A549 (cell line): ENCODE results near the gene CTNNBL1. TPM values are rescaled to one million over a fixed set of nuclear protein-coding genes. Genes with fewer than 3 reads are reported as not detected.
"Not testable (repeated sequence)": the region's sequence is repeated elsewhere in the genome, so short reads cannot be mapped to it uniquely, and the experiment has no call there.

Source experiments
- ATAC-seq, 2 experiments: fragments of 200-7000 bp in 1 of 2; fragments of >200 bp in 1 of 2; cut with Nextera tagmentation in 1 of 2; cut with Tn5 transposase in 1 of 2; 3 replicates each; pipeline versions ENCODE4 v1.8.0 to v1.9.1; 2018 to 2020; ENCODE audit warnings: mild to moderate bottlenecking in 1 of 2, moderate library complexity in 1 of 2
- CTCF ChIA-PET: fragments of 300-600 bp; sonication (Branson Sonifier 250); formaldehyde crosslinking; extraction: SDS; loops from one replicate; lab custom pipeline; 2021; ENCODE audit warnings: antibody characterized with exemption, inconsistent platforms; lab: Yijun Ruan, JAX
- POLR2A ChIA-PET: fragments of 350-600 bp; formaldehyde crosslinking; extraction: SDS; loops from one replicate; lab custom pipeline; 2021; ENCODE audit warnings: antibody characterized with exemption, inconsistent platforms; lab: Yijun Ruan, JAX
- DNase-seq, 2 experiments: peaks; one replicate each; pipeline versions ENCODE4 v3.0.0 to v3.0.0-alpha.2; 2011 to 2016; ENCODE audit warnings: low read depth in 1 of 2, low spot score in 1 of 2
- FAIRE-seq: peaks from 2 replicates; lab custom pipeline; 2011; peaks lifted over from hg19 to GRCh38; lab: Jason Lieb, UNC
- H3K27ac ChIP-seq, 2 experiments: fragments of >200 bp; sonication (Bioruptor Twin); formaldehyde crosslinking; 3 replicates each; pipeline ENCODE4 v1.5.1; 2016 to 2017
- H3K4me1 ChIP-seq: fragments of >200 bp; sonication (Bioruptor Twin); formaldehyde crosslinking; 3 replicates; pipeline ENCODE4 v1.6.1; 2016
- H3K4me2 ChIP-seq: fragments of >200 bp; sonication (Bioruptor Twin); formaldehyde crosslinking; 3 replicates; pipeline ENCODE4 v1.6.1; 2016
- H3K4me3 ChIP-seq: fragments of >200 bp; sonication (Bioruptor Twin); formaldehyde crosslinking; 3 replicates; pipeline ENCODE4 v1.5.1; 2016
- H3K9me3 ChIP-seq: fragments of >200 bp; sonication (Bioruptor Twin); formaldehyde crosslinking; 3 replicates; pipeline ENCODE4 v1.6.1; 2016
- CBX2 ChIP-seq: fragments of 200-600 bp; sonication (generic); IDR thresholded peaks from 2 replicates; pipeline ENCODE4 v1.6.1; 2016; ENCODE audit warnings: low read depth, mild to moderate bottlenecking, borderline replicate concordance
- CEBPB ChIP-seq, 2 experiments: fragments of >200 bp in 1 of 2; sonication (Bioruptor Twin) in 1 of 2; formaldehyde crosslinking in 1 of 2; IDR thresholded peaks; 2 replicates each; pipeline ENCODE4 v1.6.1; 2012 to 2016
- CHD4 ChIP-seq: fragments of 200-600 bp; sonication (generic); IDR thresholded peaks from 2 replicates; pipeline ENCODE4 v1.6.1; 2016; ENCODE audit warnings: antibody characterized with exemption, mild to moderate bottlenecking, borderline replicate concordance
- FOSL2 ChIP-seq, 2 experiments: fragments of 450-650 bp in 1 of 2; fragments of >200 bp in 1 of 2; sonication (Bioruptor Twin) in 1 of 2; formaldehyde crosslinking; IDR thresholded peaks; 2 replicates each; pipeline versions ENCODE4 v1.5.0 to v1.6.1; 2016 to 2020; ENCODE audit warnings: mild to moderate bottlenecking in 1 of 2, moderate library complexity in 1 of 2
- FOXS1 ChIP-seq: fragments of 250-450 bp; sonication (Bioruptor Pico); IDR thresholded peaks from 2 replicates; pipeline ENCODE4 v1.5.0; 2020; ENCODE audit warnings: mild to moderate bottlenecking, moderate library complexity
- GATA3 ChIP-seq: IDR thresholded peaks from 2 replicates; pipeline ENCODE4 v1.6.1; 2012; ENCODE audit warnings: borderline replicate concordance
- HDAC2 ChIP-seq: fragments of 200-600 bp; sonication (generic); IDR thresholded peaks from 2 replicates; pipeline ENCODE4 v1.6.1; 2016
- HOXA7 ChIP-seq: fragments of 250-450 bp; sonication (Bioruptor Pico); IDR thresholded peaks from 2 replicates; pipeline ENCODE4 v1.5.0; 2020; ENCODE audit warnings: mild to moderate bottlenecking, moderate library complexity
- HOXB5 ChIP-seq: fragments of 250-450 bp; sonication (Bioruptor Pico); IDR thresholded peaks from 2 replicates; pipeline ENCODE4 v1.5.0; 2020; ENCODE audit warnings: mild to moderate bottlenecking, moderate library complexity
- KDM1A ChIP-seq: fragments of 200-600 bp; sonication (generic); IDR thresholded peaks from 2 replicates; pipeline ENCODE4 v1.6.1; 2016; ENCODE audit warnings: low read depth, mild to moderate bottlenecking
- MAX ChIP-seq: IDR thresholded peaks from 2 replicates; pipeline ENCODE4 v1.6.1; 2012
- NFE2L2 ChIP-seq: fragments of 150-350 bp; conservative IDR thresholded peaks from 2 replicates; pipeline ENCODE4 v1.6.1; 2014; ENCODE audit warnings: low read length
- NPAS2 ChIP-seq: fragments of 250-450 bp; sonication (Bioruptor Pico); IDR thresholded peaks from 2 replicates; pipeline ENCODE4 v1.8.0; 2022; ENCODE audit warnings: mild to moderate bottlenecking, moderate library complexity, borderline replicate concordance
- PBX3 ChIP-seq: IDR thresholded peaks from 2 replicates; pipeline ENCODE4 v1.6.1; 2012
- PHF8 ChIP-seq: fragments of 200-600 bp; sonication (generic); IDR thresholded peaks from 2 replicates; pipeline ENCODE4 v1.6.1; 2016; ENCODE audit warnings: low read depth, mild to moderate bottlenecking, antibody characterized with exemption, moderate library complexity, borderline replicate concordance
- POLR2AphosphoS2 ChIP-seq: conservative IDR thresholded peaks from 2 replicates; pipeline ENCODE4 v1.6.1; 2012; ENCODE audit warnings: low read length, improper control_type of control experiment, inconsistent platforms
- RCOR1 ChIP-seq: fragments of 150-350 bp; IDR thresholded peaks from 2 replicates; pipeline ENCODE4 v1.6.1; 2014; ENCODE audit warnings: antibody characterized with exemption, low read length, low read depth
- RNF2 ChIP-seq: fragments of 200-600 bp; sonication (generic); IDR thresholded peaks from 2 replicates; pipeline ENCODE4 v1.6.1; 2016; ENCODE audit warnings: low read depth, mild to moderate bottlenecking, antibody characterized with exemption, moderate library complexity, borderline replicate concordance
- SMC3 ChIP-seq: fragments of >200 bp; sonication (Bioruptor Twin); formaldehyde crosslinking; IDR thresholded peaks from 3 replicates; pipeline ENCODE4 v1.6.1; 2018; ENCODE audit warnings: inconsistent platforms
- ZC3H11A ChIP-seq: fragments of 450-650 bp; IDR thresholded peaks from 2 replicates; pipeline ENCODE4 v1.6.1; 2014; ENCODE audit warnings: antibody characterized with exemption, mild to moderate bottlenecking
- ZFP36 ChIP-seq: fragments of 450-650 bp; IDR thresholded peaks from 2 replicates; pipeline ENCODE4 v1.6.1; 2014; ENCODE audit warnings: borderline replicate concordance; ENCODE audit not compliant: partially characterized antibody
- ZNF302 ChIP-seq: fragments of 250-450 bp; sonication (Bioruptor Pico); IDR thresholded peaks from 2 replicates; pipeline ENCODE4 v1.9.0; 2021; ENCODE audit warnings: inconsistent platforms, mild to moderate bottlenecking, moderate library complexity
- ZSCAN20 ChIP-seq: fragments of 250-450 bp; sonication (Bioruptor Pico); IDR thresholded peaks from 2 replicates; pipeline ENCODE4 v1.8.0; 2022; ENCODE audit warnings: mild to moderate bottlenecking, moderate library complexity
- WGBS: methylation state at CpG from one replicate; pipeline ENCODE4 v1.1.6; 2017; ENCODE audit errors: missing lambda C conversion rate; 5-methylcytosine and 5-hydroxymethylcytosine counted together
- polyA plus RNA-seq, 4 experiments: library from polyadenylated mRNA; depleted of rRNA in 3 of 4; stranded (reverse); fragments of >200 nt; fragmentation: RNase III in 1 of 4; extraction: RNeasy Plus Mini Kit Qiagen cat#74134 plus additional on column Dnase treatment in 1 of 4; gene quantifications; 2 replicates in 3 of 4; 3 replicates in 1 of 4; pipeline ENCODE4 v1.2.3, GENCODE V29; 2011 to 2017

Gene CTNNBL1
- polyA plus RNA-seq, 2 of the 4 experiments (the other 2 are of a cell fraction), result 41.0 to 59.9 TPM

- no peak overlapping the region for H3K27ac ChIP-seq
- ChIA-PET CTCF (interaction anchor here (0.7 kb wide), 1 partner anchor 157 kb away, joined by 3 read pairs; no protein-coding TSS in a partner anchor), POLR2A (no interaction called here)
- H3K4me2 ChIP-seq, result no peak overlapping the region
- DNase-seq (no peak), FAIRE-seq (no peak), ATAC-seq (no peak)
- no peaks in the 10 kb centered on the region for H3K4me1 ChIP-seq
- 83% methylated on average over 1 of the region's 1 CpG for WGBS
- no peaks in the 10 kb centered on the region for H3K9me3 ChIP-seq
- H3K4me3 ChIP-seq, result no peak overlapping the region
- no peak for TF ChIP-seq ZSCAN20 (CRISPR knock-in tag)
- TF ChIP-seq PBX3, result no peak
- TF ChIP-seq MAX, result no peak
- TF ChIP-seq SMC3, result no peak
- TF ChIP-seq POLR2AphosphoS2, result no peak
- no peak for TF ChIP-seq HDAC2
- no peak for TF ChIP-seq CHD4
- no peak for TF ChIP-seq KDM1A
- no peak for TF ChIP-seq FOSL2 (IDR thresholded peaks at IDR 0.05)
- TF ChIP-seq FOSL2 (CRISPR knock-in tag; IDR thresholded peaks at IDR 0.05), result no peak
- no peak for TF ChIP-seq RCOR1
Observed at GRCh38 chr20:37721751-37722150, 27.9 kb downstream of the CTNNBL1 start.

- H3K27ac ChIP-seq, FAIRE-seq, POLR2A ChIA-PET, ATAC-seq, H3K4me3 ChIP-seq, H3K4me1 ChIP-seq, H3K4me2 ChIP-seq, H3K9me3 ChIP-seq, DNase-seq: not testable (repeated sequence)
- 93% methylated on average over 4 of the region's 4 CpGs for WGBS
- CTCF ChIA-PET, result interaction anchor here (0.7 kb wide), 1 partner anchor 158 kb away, joined by 3 read pairs; no protein-coding TSS in a partner anchor
- TF ChIP-seq ZC3H11A, result peak; percentile 90
Observed at GRCh38 chr20:37722312-37722711, 28.5 kb downstream of the CTNNBL1 start.

- Histone ChIP-seq H3K4me1 (no peaks in the 10 kb centered on the region), H3K27ac (no peak overlapping the region), H3K4me2 (no peak overlapping the region), H3K4me3 (no peak overlapping the region), H3K9me3 (no peaks in the 10 kb centered on the region)
- DNase-seq (no peak), FAIRE-seq (no peak), ATAC-seq (no peak)
- TF ChIP-seq CBX2 (no peak), KDM1A (no peak), ZFP36 (no peak), PBX3 (no peak), FOXS1 (CRISPR knock-in tag) (no peak), RNF2 (no peak), GATA3 (no peak), HOXB5 (CRISPR knock-in tag) (no peak), NPAS2 (CRISPR knock-in tag) (no peak), NFE2L2 (no peak), PHF8 (no peak), CEBPB (IDR thresholded peaks at IDR 0.05) (no peak), HOXA7 (CRISPR knock-in tag) (no peak), ZNF302 (CRISPR knock-in tag) (no peak)
- CTCF ChIA-PET, result no interaction called here
- POLR2A ChIA-PET, result no interaction called here
Observed at GRCh38 chr20:37723668-37724067, 29.8 kb downstream of the CTNNBL1 start.
